ENCODE results near the gene ILF2. TPM values are rescaled to one million over a fixed set of nuclear protein-coding genes. Genes with fewer than 3 reads are reported as not detected.

The ILF2 gene
- total RNA-seq, 1 donor from 2014 or later: 85.4 TPM

GRCh38 chr1:153685544-153686340 is 14.9 kb upstream of the ILF2 start:
- no peaks in the 10 kb centered on the region for H3K9me3 ChIP-seq
- no peak overlapping the region for H3K27ac ChIP-seq
- no peaks in the 10 kb centered on the region for H3K4me1 ChIP-seq
- TF ChIP-seq POLR2A (IDR thresholded peaks at IDR 0.05) (no peak), POLR2AphosphoS5 (IDR thresholded peaks at IDR 0.05; ENCODE audit: insufficient read depth in 1 of 2, low read depth in 1 of 2) (no peak), CTCF (IDR thresholded peaks at IDR 0.05) (no peak)
- intact Hi-C loops (cut with DNase I): no loop called here
- H3K36me3 ChIP-seq: no peaks in the 10 kb centered on the region
- H3K27me3 ChIP-seq: no peaks in the 10 kb centered on the region
- no peak for DNase-seq (ENCODE audit: extremely low spot score in 2 of 2)
- H3K4me3 ChIP-seq: no peak overlapping the region

GRCh38 chr1:153684892-153685291 is 14.1 kb upstream of the ILF2 start:
- intact Hi-C loops (cut with DNase I): no loop called here
- no peaks in the 10 kb centered on the region for H3K36me3 ChIP-seq
- H3K4me1 ChIP-seq: no peaks in the 10 kb centered on the region
- H3K27me3 ChIP-seq: no peaks in the 10 kb centered on the region
- TF ChIP-seq CTCF (IDR thresholded peaks at IDR 0.05) (no peak), POLR2A (IDR thresholded peaks at IDR 0.05) (no peak), POLR2AphosphoS5 (IDR thresholded peaks at IDR 0.05; ENCODE audit: insufficient read depth in 1 of 2, low read depth in 1 of 2) (no peak)
- no peak overlapping the region for H3K4me3 ChIP-seq
- no peak for DNase-seq (ENCODE audit: extremely low spot score in 2 of 2)
- no peaks in the 10 kb centered on the region for H3K9me3 ChIP-seq
- no peak overlapping the region for H3K27ac ChIP-seq

GRCh38 chr1:153683854-153684253 is 13.1 kb upstream of the ILF2 start:
- TF ChIP-seq CTCF (IDR thresholded peaks at IDR 0.05) (no peak), POLR2AphosphoS5 (IDR thresholded peaks at IDR 0.05; ENCODE audit: insufficient read depth in 1 of 2, low read depth in 1 of 2) (peak in 1 of 2 donors; percentile 11)

GRCh38 chr1:153682730-153683129 is 11.9 kb upstream of the ILF2 start:
- H3K9me3 ChIP-seq: no peaks in the 10 kb centered on the region
- no peak overlapping the region for H3K27ac ChIP-seq
- TF ChIP-seq CTCF (IDR thresholded peaks at IDR 0.05): no peak
- intact Hi-C loops (cut with DNase I): no loop called here
- no peaks in the 10 kb centered on the region for H3K27me3 ChIP-seq
- peaks cover 21% of the 10 kb centered on the region for H3K4me1 ChIP-seq
- no peak overlapping the region for H3K4me3 ChIP-seq
- DNase-seq (ENCODE audit: extremely low spot score in 2 of 2): no peak
- H3K36me3 ChIP-seq: no peaks in the 10 kb centered on the region

More at GRCh38 chr1:153683854-153684253, 13.1 kb upstream of the ILF2 start:
- DNase-seq (ENCODE audit: extremely low spot score in 2 of 2): no peak
- Histone ChIP-seq H3K4me3 (no peak overlapping the region), H3K27ac (no peak overlapping the region), H3K36me3 (no peaks in the 10 kb centered on the region), H3K27me3 (no peaks in the 10 kb centered on the region), H3K9me3 (no peaks in the 10 kb centered on the region), H3K4me1 (peaks cover 10% of the 10 kb centered on the region)
- intact Hi-C loops (cut with DNase I): no loop called here

- H3K9me3 ChIP-seq: no peaks in the 10 kb centered on the region
- peaks cover 21% of the 10 kb centered on the region for H3K4me1 ChIP-seq
- TF ChIP-seq CTCF (IDR thresholded peaks at IDR 0.05) (no peak), POLR2AphosphoS5 (IDR thresholded peaks at IDR 0.05; ENCODE audit: insufficient read depth in 1 of 2, low read depth in 1 of 2) (no peak), POLR2A (IDR thresholded peaks at IDR 0.05) (no peak)
- H3K36me3 ChIP-seq: no peaks in the 10 kb centered on the region
- DNase-seq (ENCODE audit: extremely low spot score in 2 of 2): no peak
- H3K27me3 ChIP-seq: no peaks in the 10 kb centered on the region
- peak overlapping the region; percentile 63 to 64 for H3K4me3 ChIP-seq
- peak overlapping the region; percentile 73 for H3K27ac ChIP-seq
- intact Hi-C loops (cut with DNase I): no loop called here
These were observed 9.3 kb upstream of the ILF2 start for GRCh38 chr1:153680120-153680403.
